GM19035 (cell line): ENCODE results near the gene STK35.

Experiments used
- ATAC-seq: cut with Tn5 transposase; IDR thresholded peaks from one replicate; pipeline ENCODE4 v1.9.1; 2021; ENCODE audit not compliant: unreplicated experiment

Gene STK35

DNA sequence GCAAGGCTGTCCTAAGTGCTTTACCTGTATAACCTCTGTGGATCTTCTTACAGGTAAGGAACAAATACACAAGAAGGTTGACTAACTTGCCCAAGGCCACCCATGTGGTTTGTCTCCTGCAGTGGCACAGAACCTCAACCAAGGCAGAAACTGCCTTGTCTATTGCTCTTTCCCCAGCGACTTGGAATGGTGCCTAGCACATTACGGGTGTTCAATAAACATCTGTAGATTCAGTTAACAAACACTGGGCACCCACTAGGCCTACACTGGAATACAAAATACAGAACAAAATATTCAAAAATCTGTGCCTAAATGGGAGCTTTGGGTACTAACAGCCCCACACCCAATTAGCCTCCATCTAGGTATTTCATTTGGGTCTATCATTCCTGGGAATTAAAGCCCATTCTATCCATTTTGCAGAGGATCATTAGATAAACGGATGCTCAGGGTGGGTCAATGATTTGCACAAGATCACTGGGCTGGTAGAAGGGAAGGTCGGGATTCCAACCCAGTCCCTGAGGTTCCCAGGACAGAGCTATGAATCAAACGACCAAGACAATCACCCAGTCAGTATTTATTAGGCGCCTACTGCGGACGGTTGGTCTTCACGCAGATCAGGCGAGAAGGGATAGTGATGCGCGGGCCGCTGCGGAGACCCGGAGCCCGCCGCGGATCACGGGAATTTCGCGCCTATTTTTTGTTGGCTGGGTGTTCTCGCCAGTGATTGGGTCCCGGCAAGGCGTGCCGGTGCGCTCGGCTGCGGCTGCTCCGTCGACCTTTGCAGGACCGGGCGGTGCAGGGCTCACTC is at the start of gene STK35:
Gene STK35 (plus strand): TSS at position 771 of the 808 bp plus-strand sequence. CDS start 55 bp downstream, outside the sequence.
- peak; percentile 42 for ATAC-seq

DNA sequence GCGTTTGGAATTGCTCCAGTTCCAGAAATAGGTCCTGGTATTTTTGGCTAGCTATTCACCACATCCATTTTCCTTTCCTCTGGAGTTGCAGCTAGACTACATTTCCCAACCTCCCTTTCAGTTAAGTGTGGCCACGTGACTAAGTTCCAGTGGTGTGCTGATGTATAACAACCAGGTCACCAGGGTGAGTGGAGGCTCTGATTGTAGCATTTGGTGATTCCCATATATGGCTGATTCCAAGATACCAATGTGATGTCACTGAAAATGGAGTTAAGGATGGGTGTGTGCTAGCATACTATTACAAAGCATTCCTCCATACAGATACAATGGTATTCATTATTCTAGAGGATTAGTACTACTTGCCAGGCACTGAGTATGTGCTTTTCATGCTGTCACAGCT is 49.7 kb upstream of the STK35 start:
- ATAC-seq, result no peak

DNA sequence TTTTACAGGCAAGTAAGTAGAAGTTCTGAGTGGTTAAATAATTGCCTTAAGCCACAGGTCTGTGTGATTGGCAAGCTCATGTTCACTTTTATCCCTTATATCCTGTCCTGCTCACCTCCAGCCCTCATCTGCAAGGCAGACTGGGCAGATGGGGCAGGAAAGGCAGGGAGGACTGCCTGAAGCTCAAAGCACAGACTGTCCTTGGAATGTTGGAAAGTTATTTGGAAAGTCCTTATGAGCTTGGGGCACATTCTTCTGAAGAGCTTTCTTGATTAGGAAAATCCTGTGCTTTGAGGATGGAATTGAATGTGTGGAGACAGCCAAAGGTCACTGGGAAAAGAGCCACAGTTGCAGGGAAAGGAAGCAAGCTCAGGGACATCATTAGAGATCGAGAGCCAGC is 48.9 kb upstream of the STK35 start:
- ATAC-seq, result no peak

DNA sequence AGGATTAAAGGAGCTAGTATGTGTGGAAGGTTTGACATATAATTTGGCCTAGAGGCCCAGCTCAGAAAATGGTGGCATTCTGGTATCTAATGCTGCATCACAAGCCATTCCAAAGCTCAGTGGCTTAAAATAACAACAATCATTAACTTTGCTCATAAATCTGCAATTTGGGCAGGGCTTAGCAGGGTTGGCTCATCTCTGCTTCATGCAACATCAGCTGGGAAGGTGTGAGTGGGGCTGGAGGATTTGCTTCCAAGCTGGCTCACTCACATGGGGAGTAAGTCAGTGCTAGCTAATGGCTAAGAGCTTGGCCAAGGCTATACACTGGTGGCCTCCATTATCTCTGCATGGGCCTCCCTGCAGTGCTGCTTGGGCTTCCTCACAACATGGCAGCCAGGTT is 48.0 kb upstream of the STK35 start:
- no peak for ATAC-seq

DNA sequence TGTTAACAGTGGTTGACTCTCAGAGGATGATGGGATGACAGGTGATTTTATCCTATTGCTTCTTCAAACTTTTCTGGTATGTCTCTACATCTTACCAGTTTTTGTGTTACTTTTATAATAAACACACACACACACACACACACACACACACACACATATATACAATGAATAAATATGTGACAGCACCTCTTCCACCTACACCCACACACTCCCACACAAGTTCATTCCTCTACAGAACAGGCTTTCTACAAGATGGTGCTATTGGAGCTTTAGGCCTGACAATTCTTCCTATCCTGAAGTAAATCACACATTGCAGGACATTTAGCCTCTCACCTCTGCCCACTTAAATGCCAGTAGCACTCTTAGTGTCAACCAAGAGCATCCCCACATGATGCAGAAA is 46.7 kb upstream of the STK35 start:
- ATAC-seq, result no peak

DNA sequence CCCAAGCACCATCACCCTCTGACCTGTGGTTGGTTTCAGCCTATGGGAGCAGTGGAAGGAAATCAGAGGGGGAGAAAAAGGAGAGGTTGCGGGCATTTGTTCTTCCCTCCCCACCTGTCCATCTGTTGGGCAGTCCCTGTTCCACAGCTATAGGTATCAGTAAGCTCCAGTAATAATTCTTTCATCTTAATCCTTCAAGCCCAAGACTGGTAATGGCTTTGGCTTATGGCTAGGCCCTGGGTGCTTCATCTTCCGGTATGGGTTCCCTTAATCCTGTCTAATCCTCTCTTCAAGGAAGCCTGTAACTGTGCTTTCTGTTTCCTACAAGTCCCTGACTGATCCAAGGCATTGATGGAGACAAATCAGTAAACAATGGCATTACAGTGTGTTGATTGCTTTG is 42.2 kb upstream of the STK35 start:
- ATAC-seq, result no peak

DNA sequence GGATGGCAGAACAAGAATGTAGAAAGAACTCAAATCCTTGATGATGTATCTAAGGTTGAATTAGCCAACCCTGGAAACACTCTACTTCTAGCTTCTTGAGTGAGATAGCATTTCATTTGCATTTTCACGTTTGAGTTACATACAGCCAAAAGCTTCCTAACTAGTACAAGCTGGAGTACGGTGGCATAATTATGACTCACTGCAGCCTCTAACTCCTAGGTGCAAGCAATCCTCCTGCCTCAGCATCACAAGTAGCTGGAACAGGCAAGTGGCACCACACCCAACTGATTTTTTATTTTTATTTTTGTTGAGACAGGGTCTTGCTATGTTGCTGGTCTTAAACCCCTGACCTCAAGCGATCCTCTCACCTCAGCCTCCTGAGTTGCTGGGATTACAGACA is 36.5 kb upstream of the STK35 start:
- no peak for ATAC-seq

DNA sequence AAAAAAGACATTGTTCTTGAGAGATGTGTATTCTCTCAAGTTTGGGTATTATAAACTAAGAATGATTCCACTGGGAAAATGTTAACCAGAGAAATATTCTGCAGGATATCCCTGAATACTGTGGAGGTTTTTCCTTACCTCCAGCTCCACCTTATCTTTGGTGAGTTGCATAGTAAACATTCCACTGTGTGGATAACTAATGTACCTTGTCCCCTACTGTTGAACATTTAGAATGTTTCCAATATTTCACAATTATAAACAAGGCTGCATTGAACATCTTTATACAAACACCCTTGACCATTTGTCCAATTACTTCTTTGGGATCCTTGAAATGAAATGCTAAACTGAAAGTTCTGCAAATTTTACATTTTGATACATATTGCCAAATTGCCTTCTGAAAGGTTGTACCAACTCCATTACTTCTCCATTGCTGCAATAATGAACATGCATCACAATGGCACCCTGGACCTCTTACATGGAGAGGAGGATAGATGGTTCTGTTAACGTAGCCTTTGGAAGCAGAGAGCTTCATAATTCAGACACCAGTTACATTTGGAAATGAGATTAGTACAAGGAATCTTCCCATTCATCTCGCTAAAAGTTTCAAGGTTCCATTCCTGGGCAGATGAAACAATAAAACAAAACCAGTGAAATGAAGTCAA is 35.0 kb upstream of the STK35 start:
- no peak for ATAC-seq

DNA sequence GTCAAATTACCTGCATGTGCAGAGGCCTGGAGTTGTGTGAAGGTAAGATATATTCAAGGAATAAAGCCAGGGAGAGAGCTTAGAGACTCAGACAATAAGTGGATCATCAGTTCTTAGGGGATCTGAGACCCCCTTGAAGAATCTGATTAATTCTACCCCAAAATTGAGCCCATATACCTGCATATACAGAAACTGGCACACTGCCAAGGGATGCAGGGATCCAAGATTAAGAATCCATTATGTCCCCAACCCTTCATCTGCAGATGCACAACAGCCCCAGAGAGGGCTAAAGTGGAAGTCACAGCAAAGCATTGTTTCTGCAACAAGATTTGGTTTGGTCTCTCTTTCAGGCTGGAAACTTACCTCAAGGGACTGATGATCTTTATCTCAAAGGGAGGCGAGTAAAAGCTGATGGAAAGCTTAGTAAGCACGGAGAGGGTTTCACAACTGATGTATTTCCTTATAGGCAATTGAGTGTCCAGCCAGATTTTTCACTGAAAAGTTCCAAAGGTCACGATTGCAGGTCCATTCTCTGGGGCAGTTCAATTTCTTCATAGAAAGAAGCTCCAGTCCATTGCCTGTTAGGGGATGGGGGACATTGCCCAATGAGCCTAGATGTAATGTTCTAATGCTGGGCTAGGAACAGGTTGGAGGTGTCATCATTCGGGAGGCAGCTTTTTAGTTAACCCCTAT is 20.9 kb upstream of the STK35 start:
- no peak for ATAC-seq

DNA sequence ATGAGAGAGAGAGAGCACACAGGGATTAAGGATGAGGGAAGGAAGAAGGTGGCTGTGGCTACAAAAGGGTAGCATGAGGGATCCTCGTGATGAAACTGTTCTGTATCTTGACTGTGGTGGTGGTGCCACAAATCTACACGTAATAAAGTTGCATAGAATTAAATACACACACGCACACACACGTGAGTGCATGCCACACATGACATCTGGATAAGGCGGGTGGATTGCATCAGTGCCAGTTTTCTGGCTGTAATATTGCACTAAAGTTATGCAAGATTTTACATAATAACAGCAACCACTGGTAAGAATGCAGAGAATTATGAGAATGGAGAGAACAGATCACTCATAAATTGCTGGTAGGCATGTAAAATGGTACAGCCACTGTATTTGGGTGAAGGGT is 16.9 kb upstream of the STK35 start:
- ATAC-seq, result no peak

DNA sequence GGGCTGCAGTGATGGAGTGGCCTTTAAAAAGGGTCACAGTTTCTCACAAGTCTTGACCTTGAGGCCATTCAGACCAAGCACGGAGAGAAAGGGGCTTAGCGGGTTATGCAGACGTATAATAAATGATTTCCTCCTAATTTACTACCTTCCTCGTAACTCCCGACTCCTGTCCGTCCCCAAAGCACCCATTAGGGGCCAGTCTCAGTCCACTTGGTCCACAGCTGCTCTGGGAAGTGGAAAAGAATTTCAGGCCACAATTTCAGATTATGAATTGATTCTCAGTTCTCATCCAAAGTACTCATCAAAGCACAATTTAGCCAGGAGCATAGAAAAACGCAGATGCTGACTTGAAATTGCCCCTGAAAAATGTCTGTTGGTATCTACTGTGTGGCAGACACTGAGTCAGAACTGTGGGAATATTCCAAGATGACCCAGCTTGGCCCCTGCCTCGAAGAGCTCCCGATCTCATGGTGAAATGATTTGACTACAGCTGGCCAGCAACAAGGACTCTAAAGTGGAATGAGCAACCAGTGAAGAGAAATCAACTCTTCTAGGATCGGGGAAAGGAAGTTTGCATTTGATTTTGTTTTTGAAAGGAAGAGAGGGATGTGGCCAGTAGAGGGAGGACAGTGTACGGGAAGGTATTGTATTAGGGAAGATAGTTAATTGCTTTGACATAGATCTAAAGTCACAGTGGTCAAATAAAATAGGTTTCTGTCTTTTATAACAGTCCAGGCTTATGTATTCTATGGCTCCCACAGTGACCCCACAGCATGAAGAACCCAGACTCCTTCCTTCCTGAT is 15.2 kb upstream of the STK35 start:
- no peak for ATAC-seq

DNA sequence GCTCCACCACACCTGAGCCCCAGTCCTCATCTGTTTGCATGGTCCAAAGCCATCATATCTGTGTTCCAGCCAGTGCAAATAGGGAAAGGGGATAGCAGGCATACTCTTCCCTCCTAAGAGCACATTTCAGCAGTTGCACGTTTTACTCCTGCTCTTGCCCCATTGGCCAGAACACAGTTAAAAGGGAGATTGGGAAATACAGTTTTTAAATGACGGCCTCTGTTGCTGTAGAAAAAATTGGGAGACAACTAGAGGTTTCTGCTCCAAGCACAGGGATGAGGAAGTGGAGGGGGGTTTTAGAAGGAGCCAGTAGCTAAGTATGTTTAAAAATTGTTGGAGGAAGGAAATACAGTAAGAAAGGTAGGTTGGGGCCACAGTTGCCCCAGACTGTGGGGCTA is 14.6 kb upstream of the STK35 start:
- no peak for ATAC-seq

DNA sequence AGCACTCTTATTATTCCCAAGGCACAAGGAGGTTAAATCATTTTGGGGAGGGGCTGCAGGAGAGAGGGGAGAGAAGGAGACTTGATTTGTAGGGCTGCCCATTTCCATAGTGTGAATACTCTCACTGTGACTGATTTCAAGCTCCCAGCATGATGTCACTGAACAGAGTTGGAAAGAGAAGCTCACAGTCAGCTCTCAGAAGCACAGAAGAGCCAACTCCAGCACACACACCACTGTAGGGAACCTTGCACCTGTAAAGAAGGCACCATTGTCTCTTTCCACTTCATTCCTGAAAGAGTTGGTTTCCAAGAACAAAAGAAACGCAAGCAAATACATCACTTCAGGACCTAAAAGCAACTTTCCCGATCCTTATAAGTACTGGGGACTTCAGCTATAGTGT is 12.7 kb upstream of the STK35 start:
- no peak for ATAC-seq

DNA sequence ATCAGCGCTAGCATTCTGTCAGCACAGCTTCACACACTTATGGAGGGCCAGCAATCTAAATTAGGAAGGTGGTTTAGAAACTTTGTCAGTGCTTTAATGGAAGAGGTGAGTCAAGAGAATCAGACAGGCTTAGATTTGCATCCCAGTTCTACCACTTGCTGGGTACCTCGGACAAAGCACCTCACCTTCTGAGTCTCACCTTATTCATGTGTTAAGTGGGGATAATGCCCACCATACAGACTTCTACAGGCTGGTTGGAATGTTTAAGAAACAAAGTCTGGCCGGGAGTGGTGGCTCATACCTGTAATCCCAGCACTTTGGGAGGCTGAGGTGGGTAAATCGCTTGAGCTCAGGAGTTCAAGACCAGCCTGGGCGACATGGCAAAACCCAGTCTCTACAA is 12.2 kb upstream of the STK35 start:
- ATAC-seq, result no peak

DNA sequence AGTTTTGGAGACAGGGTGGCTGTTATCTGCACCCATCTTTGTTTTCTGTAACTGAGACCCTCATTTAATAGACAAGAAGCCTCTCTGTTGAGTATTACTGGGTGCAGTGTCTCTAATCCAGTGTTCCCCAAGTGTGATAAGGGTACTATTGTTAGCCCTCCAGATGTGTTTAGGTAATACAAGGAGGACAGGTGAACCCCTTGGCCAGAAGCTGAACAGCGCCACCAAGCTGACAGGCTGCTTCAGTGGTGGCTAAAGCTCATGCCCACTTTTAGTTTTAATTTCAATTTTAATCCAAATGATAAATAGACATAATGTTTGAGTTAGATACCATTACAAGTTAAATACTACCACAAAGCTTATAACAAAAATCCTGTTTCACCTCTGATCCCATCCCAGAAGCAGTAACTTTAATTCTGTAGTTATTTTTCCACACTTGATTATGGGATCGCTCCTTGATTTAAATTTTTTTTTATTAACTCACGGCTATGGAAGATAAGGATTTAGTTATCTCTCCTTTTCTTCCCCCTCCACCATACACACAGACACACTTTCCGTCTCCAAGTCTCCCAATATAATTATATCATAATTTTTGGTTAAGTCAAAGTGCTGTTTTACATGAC is 8.4 kb upstream of the STK35 start:
- ATAC-seq, result no peak

DNA sequence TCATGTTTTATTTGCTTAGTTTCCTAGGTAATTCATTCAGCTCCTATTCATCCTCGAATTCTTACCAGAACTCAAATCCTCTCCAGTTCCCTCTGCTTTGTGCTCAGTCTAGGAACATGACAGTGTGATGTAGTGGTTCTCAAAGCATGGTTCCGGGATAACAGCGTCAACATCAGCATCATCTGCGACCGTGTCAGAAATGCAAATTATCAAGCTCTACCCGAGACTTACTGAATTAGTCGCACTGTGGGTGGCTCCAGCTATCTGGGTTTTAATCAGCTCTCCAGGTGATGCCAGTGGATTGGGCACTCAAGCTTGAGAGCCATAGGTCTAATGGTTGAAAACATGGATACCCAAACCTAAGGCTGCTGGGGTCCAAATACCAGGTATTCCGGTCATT is 7.7 kb upstream of the STK35 start:
- no peak for ATAC-seq

DNA sequence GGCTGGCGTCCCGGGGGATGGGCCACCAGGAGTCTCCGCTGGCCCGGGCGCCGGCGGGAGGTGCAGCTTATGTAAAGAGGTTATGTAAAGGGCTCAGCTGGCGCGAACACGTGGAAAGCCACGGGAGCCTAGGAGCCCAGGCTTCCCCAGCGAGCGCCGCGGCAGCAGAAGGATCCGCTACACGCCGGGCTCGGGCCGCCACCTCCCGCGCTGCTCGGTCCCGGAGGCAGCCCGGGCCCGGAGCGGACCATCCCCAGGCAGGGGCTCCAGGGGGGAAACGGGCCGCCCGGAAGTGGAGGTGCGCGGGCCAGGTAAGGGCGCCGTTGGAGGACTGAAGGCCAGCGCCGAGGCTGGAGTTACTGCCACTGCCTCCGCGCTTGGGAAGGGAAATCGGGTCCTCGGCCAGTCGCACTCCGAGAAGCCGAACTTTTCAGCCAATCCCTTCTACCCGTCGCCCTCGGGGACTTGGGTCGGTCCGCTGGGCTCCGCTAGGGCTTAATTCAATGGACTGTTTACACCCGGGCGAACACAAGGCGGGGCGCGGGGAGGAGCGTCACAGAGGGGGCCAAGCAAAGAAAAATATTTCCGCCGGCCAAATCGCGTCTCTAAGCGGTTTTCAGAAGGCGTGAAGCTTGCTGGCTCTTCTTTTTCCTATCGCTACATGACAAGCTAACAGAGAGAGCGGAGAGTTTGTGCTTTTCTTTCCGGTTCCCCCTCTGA is 398 bp downstream of the STK35 start:
- ATAC-seq, result peak; percentile 73

DNA sequence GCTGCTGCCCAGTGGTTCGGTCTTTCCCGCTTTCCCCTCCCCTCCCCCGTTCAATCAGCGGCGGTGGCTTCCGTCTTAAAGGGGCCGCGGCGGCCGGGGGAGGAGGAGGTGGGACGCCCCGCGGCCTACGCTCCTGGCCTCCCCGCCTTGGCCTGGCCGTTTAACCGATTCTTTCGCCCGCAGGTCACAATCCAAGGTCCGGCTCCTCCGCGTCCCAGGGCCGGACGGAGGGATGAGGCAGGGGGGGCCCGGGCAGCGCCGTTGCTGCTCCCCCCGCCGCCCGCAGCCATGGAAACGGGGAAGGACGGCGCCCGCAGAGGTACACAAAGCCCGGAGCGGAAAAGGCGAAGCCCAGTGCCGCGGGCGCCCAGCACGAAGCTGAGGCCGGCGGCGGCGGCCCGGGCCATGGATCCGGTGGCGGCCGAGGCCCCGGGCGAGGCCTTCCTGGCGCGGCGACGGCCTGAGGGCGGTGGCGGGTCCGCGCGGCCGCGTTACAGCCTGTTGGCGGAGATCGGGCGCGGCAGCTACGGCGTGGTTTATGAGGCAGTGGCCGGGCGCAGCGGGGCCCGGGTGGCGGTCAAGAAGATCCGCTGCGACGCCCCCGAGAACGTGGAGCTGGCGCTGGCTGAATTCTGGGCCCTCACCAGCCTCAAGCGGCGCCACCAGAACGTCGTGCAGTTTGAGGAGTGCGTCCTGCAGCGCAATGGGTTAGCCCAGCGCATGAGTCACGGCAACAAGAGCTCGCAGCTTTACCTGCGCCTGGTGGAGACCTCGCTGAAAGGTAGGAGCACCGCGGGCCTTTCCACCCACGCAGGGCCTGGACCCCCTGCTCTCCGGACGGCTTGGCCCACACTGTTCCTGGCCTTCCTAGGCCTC is 1.2 kb downstream of the STK35 start:
- ATAC-seq, result peak; percentile 70

DNA sequence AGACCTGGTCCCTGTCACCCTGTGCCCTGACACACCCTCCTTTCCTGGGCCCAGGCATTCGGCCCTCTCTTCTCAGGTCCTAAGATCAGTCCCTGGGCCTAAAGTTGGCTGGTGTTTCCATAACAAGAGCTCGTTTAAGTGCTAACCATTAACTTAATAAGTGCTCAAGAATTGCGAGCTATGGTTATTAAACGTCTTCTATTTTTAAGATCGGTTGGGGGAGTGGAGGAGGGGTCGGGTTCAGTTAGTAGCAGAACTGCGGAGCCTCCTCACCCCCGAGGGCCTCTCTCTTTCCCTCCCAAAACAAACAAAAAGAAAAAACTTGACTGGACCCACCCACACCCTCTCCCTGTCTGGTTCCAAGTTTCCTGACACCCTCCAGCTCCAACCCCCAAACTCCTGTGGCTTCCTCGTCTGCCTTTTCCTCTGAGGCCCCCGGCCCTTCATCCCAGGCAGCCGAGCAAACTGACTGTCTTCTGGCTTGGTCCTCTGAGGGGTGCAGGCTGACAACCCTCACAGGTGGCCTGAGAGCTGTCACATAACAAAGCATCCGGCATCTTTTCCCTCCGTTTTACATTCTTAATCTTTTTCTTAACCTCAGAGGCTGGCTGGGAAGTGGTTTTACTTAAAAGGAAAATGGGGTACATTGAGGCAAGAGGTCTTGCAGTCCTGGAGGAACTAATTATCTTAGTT is 2.0 kb downstream of the STK35 start:
- no peak for ATAC-seq
